Activated T-cell treated with anti-CD3 and anti-CD28 coated beads for 4 hours (primary cell): ENCODE measurements around the gene FAM186B.
"Not testable (repeated sequence)": the region's sequence is repeated elsewhere in the genome, so short reads cannot be mapped to it uniquely, and the experiment has no call there.

Experiments
- DNase-seq: peaks from one replicate; pipeline ENCODE4 v3.0.0-alpha.2; 2020

The FAM186B gene

DNA sequence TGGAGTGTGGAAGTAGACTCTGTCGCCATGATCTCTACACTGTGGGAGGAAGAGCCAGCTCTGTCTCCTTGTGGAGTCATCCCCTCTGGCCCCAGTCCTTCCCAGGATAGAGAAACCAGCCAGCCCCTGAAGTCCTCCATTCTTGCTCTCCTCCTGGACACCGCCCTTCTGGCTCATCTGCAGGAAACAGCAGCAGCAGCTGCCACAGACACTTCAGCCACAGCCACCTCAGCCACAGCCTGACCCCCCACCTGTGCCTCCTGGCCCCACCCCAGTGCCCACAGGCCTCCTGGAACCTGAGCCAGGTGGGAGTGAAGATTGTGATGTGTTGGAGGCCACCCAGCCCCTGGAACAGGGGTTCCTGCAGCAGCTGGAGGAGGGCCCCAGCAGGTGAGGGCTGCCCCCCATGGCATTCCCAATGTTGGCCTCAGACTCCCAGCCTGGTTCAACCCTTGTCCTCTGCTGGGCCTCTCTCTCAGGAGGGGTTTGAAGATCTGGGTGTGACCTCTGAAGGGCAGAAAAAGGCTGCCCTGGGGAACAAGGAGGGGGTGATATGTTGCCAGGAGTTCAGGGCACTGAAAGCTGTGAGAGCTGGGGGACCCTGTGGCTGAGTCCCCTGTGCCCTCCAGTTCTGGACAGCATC lies 28.4 kb upstream of the FAM186B start:
- no peak for DNase-seq

DNA sequence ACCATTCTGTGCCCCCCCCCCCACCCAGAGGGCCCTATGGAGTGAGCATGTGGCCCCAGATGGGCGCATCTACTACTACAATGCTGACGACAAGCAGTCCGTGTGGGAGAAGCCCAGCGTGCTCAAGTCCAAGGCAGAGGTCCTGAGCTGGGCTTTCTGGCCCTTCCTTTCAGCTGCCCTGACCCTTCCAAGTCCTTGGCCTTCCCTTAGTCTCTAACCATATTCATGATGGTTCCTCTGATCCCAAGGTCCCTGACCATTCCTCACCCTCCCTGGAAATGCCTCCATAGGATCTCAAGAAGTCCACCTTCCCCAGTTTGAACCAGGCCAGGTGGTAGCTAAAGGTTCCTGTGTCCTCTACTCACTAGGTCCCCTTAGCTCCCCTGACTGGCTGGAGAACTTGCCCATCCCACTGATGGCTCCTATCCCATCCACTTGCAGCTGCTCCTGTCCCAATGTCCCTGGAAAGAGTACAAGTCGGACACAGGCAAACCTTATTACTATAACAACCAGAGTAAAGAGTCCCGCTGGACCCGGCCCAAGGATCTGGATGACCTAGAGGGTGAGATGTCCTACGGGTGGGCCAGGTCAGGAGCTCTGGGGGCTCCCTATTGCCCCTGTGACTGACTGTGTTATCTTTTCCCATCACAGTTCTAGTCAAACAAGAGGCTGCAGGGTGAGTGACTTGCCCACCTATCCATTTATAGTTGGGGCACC lies 27.7 kb upstream of the FAM186B start:
- DNase-seq, result no peak

DNA sequence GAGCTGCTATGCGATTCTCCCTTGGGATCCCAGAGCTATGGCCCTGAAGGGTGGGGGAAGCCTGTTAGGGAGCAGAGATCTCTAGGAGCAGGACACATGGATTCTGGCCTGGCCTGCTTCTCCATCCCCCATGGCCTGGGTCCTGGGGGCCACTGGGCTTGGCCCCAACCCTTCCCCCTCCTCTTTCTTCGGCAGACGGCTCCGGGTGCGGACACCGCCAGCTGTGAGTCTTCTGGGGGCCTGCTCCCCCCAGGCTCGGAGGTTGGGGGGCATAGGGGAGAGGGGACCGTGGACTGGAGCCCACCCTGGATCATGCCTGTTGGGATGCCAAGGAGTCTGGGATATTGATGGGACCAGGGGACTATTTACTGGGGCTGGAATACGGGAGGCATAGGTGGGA lies 27.0 kb upstream of the FAM186B start:
- DNase-seq, result no peak

DNA sequence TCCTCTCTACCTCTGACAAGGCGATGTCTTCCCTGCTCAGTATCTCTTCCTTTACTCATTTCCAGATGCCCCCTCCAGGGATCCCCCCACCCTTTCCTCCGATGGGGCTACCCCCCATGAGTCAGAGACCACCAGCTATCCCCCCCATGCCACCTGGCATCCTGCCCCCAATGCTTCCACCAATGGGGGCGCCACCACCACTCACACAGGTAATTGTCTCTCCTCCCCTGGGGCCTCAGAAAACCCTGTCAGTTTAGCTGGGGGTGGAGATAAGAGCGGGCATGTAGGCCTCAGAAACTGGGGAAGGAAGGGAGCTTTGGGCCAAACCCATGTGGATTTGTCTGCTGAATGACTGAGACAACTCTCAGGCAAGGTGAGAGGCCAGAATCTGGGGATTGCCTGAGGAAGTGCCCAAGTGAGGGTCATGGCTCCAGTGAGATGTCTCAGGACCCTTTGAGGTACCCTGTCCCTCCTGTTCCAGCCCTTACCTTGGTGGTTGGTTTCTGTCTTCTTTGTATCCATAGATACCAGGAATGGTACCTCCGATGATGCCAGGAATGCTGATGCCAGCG lies 26.0 kb upstream of the FAM186B start:
- DNase-seq, result no peak

DNA sequence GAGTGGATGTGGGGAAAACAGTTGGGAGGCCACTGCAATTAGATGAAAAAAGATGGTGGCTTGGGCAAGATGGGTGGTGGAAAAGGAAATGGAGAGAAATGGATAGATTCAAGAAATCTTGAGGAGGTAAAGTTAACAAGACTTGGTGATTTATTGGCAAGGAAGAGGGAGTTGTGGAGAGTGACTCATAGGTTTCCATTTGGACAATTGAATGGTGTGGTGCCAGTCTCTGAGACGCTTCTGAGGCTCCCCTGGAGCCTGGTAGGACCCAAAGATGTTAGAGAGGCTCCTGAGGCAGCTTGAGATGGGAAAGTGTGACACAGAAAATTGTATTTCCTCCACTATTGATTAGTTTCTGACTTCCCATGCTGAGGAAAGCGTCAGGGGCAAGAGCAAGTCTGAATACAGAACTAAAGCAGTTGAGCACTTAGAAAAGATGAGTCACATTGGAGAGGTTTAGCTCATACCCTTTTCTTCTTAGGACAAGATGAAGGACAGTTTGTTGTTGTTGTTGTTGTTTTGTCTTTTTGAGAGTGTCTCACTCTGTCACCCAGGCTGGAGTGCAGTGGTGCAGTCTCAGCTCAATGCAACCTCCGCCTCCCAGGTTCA lies 22.4 kb upstream of the FAM186B start:
- no peak for DNase-seq

DNA sequence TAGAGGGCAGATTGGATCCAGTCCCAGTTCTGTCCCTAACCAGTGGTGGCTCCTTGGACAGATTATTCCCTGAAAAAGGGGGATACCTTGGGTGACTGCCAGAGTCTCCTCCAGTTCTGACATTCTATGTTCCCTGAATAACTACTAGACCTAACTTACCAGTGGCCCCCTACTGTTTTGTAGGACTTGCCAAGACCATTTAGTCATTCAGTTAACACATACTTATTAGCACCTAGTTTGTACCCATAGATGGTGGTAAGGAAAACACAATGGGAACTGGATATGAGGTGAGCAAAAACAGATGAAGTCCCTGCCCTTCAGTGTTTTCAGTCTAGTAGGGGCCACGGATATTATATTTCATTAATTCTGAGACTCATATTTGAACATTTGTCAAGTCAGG lies 21.4 kb upstream of the FAM186B start:
- no peak for DNase-seq

DNA sequence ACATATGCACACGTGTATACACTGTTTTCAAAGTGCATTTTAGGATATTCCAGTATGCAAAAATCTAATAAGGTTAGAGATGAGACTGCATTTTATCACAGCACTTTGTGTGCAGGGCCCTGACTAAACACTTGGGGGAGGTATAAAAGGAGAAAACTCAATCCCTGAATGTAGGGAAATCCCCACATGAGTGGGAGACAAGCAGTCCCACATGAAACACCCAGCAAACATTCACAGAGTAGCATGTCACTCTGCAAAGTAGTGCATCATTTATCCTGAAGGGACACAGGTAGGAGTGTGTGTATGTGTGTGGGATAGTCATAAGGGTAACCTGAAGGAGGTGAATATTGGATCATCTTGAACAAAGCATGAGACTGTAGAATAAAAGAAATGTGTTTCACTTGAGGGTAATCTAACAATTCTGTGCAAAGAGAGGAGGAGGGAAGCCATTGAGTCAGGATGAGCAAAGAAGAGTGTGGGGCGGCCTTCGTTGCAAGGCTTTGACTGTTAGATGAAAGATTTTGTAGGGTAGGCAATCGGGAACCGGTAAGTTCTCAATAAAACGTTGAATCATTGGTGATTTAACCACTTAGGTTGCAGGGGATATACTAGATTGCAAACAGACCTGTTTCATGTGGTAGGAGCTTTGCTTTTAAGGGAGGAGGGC lies 20.9 kb upstream of the FAM186B start:
- peak; percentile 27 for DNase-seq

DNA sequence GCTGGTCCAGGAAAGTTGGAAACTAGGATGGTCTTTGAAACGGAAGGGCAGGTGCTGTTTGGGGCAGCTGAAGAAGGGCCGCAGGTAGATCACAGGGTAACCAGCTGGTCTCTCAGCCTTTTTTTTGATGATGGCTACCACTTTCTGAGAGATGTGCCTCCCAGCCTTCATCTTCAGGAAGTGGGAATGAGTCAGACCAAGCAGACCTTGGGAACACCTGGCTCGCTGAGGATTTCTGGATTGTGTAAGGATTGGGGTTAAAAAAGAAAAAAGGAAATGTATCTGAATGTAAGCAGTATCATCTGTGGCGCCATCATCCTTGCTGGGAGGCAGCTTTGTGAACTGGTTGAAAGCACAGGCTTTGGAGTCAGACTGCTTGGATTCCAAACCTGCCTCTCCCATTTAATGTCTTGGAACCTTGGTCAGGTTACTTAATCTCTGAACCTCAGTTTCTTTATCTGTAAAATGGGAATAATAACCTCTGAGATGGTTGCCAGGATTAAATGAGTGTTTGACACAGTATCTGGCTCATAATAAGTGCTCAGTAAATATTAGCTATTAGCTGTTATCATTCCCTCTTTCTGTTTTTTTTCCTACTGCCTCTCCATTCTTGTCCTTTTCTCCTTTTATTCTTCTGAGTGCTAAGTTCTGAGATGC lies 19.6 kb upstream of the FAM186B start:
- DNase-seq, result no peak

DNA sequence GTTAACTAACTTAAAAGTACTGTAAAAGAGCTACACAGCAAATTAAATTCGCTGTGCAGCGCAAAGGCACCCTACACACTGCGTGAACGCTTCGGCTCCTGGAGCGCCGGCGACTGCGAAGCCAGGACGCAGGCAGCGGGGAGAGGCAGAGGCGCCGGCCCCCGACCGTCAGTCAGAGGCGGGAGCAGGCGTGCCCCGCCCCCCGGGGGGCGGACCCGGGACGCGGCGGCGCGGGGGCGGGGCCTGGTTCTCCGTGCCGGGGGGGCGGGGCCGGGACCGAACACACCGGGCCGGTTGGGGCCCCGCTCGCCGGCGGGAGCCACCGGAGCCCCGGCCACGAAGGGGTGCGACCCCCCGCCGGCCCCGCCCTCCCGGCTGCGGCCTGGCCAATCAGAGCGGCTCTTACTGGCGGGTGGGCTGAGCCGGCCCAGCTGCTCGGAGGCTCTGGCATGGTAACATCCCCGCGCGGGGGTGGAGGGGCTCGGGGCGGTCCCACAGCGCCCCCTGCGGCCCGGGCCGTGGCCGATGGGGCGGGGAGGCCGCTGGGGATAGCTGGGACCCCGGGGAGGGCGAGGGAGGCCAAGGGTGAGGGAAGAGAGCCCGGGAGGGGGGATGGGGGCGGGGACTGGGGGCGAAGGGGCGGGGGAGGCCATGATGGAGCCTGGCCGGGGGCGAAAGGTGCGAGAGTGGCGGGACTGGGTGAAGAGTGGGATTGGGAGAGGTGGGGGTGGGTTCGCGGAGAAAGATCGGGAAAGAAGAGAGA lies 17.9 kb upstream of the FAM186B start, which contains the start of gene PRPF40B:
PRPF40B (plus strand) TSS at position 420 of the 763 bp plus-strand sequence; CDS start at position 450, 30 bp downstream.
- peak; percentile 75 for DNase-seq

DNA sequence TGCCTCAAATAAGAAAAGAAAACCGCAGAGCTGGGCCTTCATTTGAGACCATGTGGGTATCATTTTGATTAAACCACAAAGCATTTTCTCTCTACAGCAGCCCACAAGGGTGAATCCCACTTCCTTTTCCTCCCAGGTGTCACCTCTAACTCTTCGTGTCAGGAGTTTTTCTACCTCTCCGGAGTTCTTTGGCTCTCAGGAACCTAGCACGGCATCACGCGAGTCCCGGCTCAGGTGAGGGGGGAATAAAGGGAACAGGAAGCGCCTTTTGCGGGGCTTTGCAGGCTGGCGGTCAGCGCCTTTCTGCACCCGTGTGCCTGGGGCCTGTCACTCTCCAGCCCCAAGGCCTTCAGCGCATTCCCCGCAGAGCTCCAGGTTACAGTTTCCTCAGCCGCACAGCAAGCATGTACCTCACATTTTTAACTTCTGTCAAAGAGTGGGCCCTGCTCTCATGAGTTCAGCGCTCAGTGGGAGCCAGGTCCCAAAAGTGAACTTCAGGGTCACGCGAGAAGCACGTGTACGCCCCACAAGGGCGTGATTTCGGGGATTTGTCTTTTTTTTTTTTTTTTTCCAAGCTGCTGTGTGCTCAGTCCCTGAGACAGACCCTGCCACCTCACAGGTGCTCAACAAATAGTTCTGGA lies 17.2 kb upstream of the FAM186B start:
- DNase-seq, result peak; percentile 14

DNA sequence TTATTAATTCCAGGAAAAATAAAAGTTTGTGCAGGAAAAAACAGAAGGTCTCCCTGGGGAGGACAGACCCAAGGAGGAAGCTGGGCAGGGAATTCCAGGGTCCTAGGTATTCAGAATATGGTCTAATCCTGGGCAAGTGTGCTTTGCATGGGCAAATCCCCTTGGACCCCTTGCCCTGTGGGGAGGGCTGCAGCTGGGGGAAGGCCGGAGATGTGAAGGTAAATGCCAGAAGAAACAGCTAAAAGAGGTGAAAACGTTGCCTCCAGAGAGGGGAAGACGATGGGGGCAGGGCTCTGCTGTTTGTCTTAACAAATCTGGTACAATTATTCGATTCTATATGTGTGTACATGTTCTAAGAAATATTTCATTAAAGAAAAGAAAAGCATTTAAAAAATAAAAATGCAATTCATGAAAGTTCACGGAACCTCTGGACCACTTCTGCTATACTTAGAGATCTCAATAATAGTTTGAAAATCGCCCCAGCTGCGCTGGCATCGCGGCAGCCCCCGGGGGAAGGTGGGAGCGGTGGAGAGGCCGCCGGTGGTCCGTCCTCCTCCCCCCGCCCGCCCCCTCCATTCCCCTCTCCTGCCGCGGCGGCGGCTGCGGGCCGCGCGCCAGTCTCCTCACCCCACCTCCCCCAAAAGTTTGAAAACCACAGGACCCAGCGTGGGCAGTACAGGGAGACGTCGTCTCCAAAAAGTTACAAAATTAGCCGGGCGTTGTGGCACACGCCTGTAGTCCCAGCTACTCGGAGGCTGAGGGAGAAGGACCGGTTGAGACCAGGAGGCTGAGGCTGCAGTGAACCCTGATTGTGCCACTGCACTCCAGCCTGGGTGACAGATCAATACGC lies 16.4 kb upstream of the FAM186B start:
- DNase-seq, result no peak

DNA sequence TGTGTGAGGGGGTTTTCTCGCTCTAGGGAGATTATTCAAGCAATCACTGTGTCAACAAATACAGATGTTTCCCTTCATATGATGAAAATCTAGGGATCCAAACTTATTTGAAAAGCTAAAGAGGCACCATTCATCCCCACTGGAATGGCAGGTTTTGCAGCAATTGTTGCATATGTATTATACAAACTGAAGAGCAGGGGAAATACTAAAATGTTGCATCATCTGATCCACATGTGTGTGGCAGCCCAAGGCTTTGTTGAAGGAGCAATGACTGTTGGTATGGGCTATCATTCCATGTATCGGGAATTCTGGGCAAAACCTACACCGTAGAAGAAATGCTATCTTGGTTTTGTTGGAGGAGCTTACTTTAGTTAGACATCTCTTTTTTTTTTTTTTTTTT lies 13.8 kb upstream of the FAM186B start:
- DNase-seq, result no peak

DNA sequence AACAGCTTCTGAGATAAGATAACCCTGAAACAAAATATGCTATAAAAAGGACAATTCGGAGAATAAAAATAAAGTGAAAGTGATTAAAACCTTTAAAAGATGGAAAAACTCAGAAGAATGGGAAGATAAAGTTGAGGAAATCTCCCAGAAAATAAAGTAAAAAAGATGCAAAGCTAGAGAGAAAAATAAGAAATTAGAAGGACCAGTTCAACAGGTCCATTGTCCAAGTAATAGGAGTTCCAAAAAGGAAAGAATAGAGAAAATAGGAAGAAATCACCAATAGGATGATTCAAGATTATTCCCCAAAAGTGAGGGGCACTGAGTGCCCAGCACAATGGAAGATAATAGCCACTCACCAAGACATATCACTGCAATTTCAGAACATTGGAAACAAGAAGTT lies 13.1 kb upstream of the FAM186B start:
- DNase-seq, result no peak

DNA sequence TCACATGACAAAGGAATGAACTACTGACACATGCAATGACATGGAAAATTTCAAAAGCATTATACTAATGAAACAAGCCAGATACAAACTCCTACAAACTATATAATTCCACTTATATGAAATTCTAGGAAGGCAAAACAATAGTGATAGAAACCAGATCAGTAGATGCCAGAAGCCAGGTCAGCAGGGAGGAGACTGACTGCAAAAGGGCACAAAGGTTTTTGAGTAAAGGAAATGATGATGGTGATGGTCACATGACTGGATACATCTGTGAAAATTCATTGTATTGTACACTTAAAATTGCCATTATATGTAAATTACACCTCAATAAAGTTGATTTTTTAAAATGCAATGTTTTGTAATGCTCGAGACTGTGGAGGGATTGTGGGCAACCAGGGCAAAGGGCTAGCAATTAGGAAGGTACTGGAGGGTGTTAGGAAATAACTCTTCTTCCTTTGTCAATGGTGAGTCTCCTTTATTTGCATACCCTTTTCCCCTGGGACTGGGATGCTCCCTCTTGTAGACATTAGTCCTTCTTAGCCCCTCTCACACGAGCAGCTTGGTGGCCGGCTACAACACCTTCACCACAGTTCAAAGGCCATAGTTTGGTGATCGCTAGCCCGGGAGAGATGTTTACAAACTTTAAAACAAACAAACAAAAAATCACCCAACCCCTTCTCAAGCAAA lies 11.2 kb upstream of the FAM186B start:
- DNase-seq, result no peak

DNA sequence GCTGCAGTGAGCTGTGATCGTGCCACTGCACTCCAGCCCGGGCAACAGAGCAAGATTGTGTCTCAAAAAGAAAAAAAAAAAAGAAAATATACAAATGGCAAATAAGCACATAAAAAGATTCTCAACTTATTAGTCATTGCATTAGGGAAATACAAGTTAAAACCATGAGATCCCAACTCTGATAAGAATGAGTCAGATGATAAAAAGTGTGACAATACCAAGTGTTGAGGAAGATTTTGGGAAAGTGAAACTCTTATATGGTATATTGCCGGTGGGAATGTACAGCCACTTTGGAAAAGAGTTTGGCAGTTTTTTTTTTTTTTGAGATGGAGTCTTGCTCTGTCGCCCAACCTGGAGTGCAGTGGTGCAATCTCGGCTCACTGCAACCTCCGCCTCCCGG lies 10.3 kb upstream of the FAM186B start:
- no peak for DNase-seq

DNA sequence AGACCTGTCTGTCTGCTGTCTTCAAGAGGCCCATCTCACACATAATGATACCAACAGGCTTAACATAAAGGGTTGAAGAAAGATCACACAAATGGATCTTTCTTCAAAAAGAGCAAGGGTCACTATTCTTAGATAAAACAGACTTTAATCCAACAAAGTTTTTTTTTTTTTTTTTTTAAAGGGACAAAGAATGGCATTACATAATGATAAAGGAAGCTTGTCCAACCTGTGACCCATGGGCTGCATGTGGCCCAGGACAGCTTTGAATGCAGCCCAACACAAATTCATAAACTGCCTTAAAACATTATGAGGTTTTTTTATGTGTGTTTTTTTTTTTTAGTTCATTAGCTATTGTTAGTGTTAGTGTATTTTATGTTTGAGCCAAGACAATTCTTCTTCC lies 6.8 kb upstream of the FAM186B start:
- no peak for DNase-seq

DNA sequence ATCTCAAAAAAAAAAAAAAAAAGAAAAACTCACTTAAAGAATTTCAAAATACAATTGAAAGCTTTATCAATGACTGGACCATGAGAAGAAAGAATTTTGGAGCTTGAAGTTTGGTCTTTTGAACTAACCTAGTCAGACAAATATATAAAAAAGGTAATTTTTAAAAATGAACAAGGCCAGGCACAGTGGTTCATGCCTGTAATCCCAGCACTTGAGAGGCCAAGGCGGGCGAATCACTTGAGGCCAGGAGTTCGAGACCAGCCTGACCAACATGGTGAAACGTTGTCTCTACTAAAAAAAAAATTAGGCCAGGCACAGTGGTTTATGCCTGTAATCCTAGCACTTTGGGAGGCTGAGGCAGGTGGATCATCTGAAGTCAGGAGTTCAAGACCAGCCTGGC lies 5.3 kb upstream of the FAM186B start:
- DNase-seq, result not testable (repeated sequence)

DNA sequence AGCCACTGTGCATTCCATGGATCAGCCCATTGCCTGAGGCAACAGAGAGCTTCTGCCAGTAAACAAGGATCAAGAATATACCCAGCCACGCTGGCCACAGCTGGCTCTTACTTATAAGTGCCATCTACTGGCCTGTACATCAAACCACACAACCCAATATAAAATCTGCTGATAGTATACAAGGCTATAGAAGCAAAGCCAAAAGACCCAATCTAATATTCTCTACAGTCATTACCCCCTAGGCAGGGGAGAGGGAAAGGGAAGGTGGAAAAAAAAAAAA lies 4.4 kb upstream of the FAM186B start:
- DNase-seq, result no peak

DNA sequence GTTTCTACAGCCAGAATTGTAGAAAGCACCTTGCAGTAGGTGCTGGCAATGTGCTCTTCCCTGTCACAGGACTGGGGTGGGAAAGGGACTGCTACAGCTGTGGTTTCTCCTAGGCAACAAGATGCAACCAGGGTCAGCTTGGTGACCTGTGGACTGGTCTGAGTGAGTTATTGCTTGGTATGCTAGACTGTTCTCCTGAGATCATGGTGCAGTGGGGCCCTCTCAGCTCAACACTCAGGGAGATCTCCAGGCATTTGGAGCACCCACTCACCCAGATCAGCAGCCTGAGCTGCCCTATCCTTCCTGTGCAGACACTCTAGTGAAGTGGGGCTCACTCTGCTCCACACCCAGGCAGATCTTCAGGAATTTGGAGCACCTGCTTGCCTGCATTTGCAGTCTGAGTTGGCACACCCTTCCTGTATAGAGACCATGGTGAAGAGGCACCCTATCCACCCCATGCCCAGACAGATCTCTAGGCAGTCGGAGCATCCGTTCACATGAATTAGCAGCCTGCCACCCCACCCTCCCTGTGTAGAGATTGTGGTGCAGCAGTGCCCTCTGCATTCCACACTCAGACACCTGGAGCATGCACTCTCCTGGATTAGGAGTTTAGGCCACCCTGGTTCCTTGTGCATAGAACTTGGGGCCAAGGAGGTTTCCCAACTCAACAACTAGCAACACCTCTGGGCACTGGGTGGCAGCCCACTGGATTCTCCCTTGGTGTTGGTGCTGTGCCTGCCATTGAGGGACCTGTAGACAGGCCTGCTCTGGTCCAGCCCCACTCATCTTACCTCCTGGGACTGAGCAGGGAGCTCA lies 3.8 kb upstream of the FAM186B start:
- no peak for DNase-seq
